Activated CD4-positive, alpha-beta T cell treated with anti-CD3 and anti-CD28 coated beads, Interleukin-2, Interleukin-6, amounts not matched to agents 100 ng/mL and 50 ng/mL, durations not matched to agents 16 hours and 8 hours (primary cell): ENCODE measurements around the gene RPL37.
"Not testable (repeated sequence)": the region's sequence is repeated elsewhere in the genome, so short reads cannot be mapped to it uniquely, and the experiment has no call there.

ENCODE experiments used
- DNase-seq: peaks from one replicate; pipeline ENCODE4 v3.0.0-alpha.2; 2020

The RPL37 gene

GRCh38 chr5:40833712-40834229 is 1.3 kb downstream of the RPL37 start:
- no peak for DNase-seq

- no peak for DNase-seq
Observed at GRCh38 chr5:40832345-40832744, 2.7 kb downstream of the RPL37 start.

GRCh38 chr5:40831346-40832210 is 3.4 kb downstream of the RPL37 start:
- DNase-seq: peak; percentile 59

- no peak for DNase-seq
Observed at GRCh38 chr5:40829748-40830533, 5.1 kb downstream of the RPL37 start.

- no peak for DNase-seq
Observed at GRCh38 chr5:40828690-40829661, 6.0 kb downstream of the RPL37 start.

- no peak for DNase-seq
Observed at GRCh38 chr5:40828021-40828631, 6.9 kb downstream of the RPL37 start.

GRCh38 chr5:40827188-40827977 is 7.6 kb downstream of the RPL37 start:
- DNase-seq: no peak

- no peak for DNase-seq
Observed at GRCh38 chr5:40826489-40827187, 8.4 kb downstream of the RPL37 start.

GRCh38 chr5:40825461-40826043 is 9.5 kb downstream of the RPL37 start:
- not testable (repeated sequence) for DNase-seq

GRCh38 chr5:40823459-40823858 is 11.6 kb downstream of the RPL37 start:
- DNase-seq: no peak

GRCh38 chr5:40813698-40814281 is 21.2 kb downstream of the RPL37 start:
- peak; percentile 76 for DNase-seq

- no peak for DNase-seq
Observed at GRCh38 chr5:40812125-40812524, 22.9 kb downstream of the RPL37 start.

GRCh38 chr5:40801771-40802562 is 33.1 kb downstream of the RPL37 start:
- no peak for DNase-seq

- no peak for DNase-seq
Observed at GRCh38 chr5:40799258-40799657, 35.8 kb downstream of the RPL37 start.

GRCh38 chr5:40798801-40799210 is 36.2 kb downstream of the RPL37 start:
- no peak for DNase-seq

- peak; percentile 93 for DNase-seq
Observed at GRCh38 chr5:40798012-40798800, 36.8 kb downstream of the RPL37 start, which contains the start of gene PRKAA1. TSS of gene PRKAA1 (minus strand) at chr5:40798374. CDS start at chr5:40798189, 185 bp downstream.

GRCh38 chr5:40797273-40798011 is 37.6 kb downstream of the RPL37 start:
- DNase-seq: peak; percentile 84
